ENCODE data around the gene ABCC6. TPM values are rescaled to one million over a fixed set of nuclear protein-coding genes. Genes with fewer than 3 reads are reported as not detected.

ABCC6 gene
- total and polyA plus RNA-seq, 2 of the 4 experiments (the other 2 are of a cell fraction): 0.36 to 1.3 TPM

GRCh38 chr16:16155234-16155633 lies 68.1 kb downstream of the ABCC6 start:
- WGBS, 2 experiments (ENCODE audit: extremely low coverage in 2 of 2, insufficient read length in 1 of 2): 92 to 100% methylated on average over 2 to 3 of the region's 3 CpGs

More at GRCh38 chr16:16155234-16155633, 68.1 kb downstream of the ABCC6 start:
- H3K4ac ChIP-seq (ENCODE audit: low read depth, low read length): no peak overlapping the region
- dilution Hi-C loops (cut with HindIII; ENCODE audit: low sequenced_read_pairs, unreplicated experiment): no loop called here
- peaks cover 17% of the 10 kb centered on the region for H3K9me3 ChIP-seq (ENCODE audit: control insufficient read depth, insufficient read depth, low read length)
- H3K4me3 ChIP-seq (ENCODE audit: insufficient read depth, low read depth, low read length): no peak overlapping the region
- no peak overlapping the region for H4K8ac ChIP-seq (ENCODE audit: low read depth in 2 of 2, low read length in 2 of 2)
- H3K27ac ChIP-seq (ENCODE audit: insufficient read depth, low read length): no peak overlapping the region
- 0 out of 2 replicates have a peak, but pooled peaks cover 5% of the 10 kb centered on the region for H3K9me1 ChIP-seq (ENCODE audit: insufficient read depth, low read length)
- H3K27me3 ChIP-seq (ENCODE audit: control insufficient read depth, insufficient read depth, low read length): no peaks in the 10 kb centered on the region
- POLR2A ChIA-PET (ENCODE audit: unreplicated experiment): no interaction called here
- peaks cover 3% of the 10 kb centered on the region; the same call in 1 of the 2 replicates for H3K36me3 ChIP-seq (ENCODE audit: control insufficient read depth, insufficient read depth, low read length)
- H2AFZ ChIP-seq (replicated peaks; ENCODE audit: low read length, poor library complexity): no peak overlapping the region
- no peak overlapping the region for H2AK5ac ChIP-seq (ENCODE audit: low read depth, low read length)
- no peak overlapping the region for H4K91ac ChIP-seq (ENCODE audit: insufficient read depth, low read depth, low read length)
- H2BK20ac ChIP-seq (ENCODE audit: low read depth, low read length): no peak overlapping the region
- no peak overlapping the region for H2AK9ac ChIP-seq (replicated peaks; ENCODE audit: low read depth, low read length, poor library complexity)
- no peak overlapping the region for H3K4me2 ChIP-seq (ENCODE audit: low read depth, low read length)
- CTCF ChIA-PET: no interaction called here
- no peak overlapping the region for H3K9ac ChIP-seq (ENCODE audit: low read depth, low read length)
- DNase-seq (no peak), ATAC-seq (ENCODE audit: low read depth) (no peak)
- no peak overlapping the region for H3K23ac ChIP-seq (ENCODE audit: low read depth, low read length)
- H4K5ac ChIP-seq (ENCODE audit: low read depth, low read length): no peak overlapping the region
- no peak overlapping the region for H3K56ac ChIP-seq (ENCODE audit: extremely low read depth, insufficient read depth, low read length)
- H4K20me1 ChIP-seq (ENCODE audit: insufficient read depth, low read length): peaks cover 15% of the 10 kb centered on the region
- peaks cover 8% of the 10 kb centered on the region for H3K4me1 ChIP-seq (ENCODE audit: control insufficient read depth, insufficient read depth, low read length)
- no TSS peak for BruUV-seq (replicated peaks)
- TF ChIP-seq CEBPB (IDR thresholded peaks at IDR 0.05; ENCODE audit: low read depth, low read length): no peak
- no peak for TF ChIP-seq SMC3 (IDR thresholded peaks at IDR 0.05; ENCODE audit: low read depth, low read length)
- no peak for TF ChIP-seq RAD21 (IDR thresholded peaks at IDR 0.05; ENCODE audit: low read length)
- H2BK120ac ChIP-seq (ENCODE audit: low read depth, low read length): no peak overlapping the region
- intact Hi-C loops (cut with micrococcal nuclease): no loop called here
- H2BK15ac ChIP-seq (ENCODE audit: low read depth, low read length): no peak overlapping the region
- no peak overlapping the region for H3K18ac ChIP-seq (ENCODE audit: low read depth, low read length)
- H3K14ac ChIP-seq (replicated peaks; ENCODE audit: low read depth, low read length): no peak overlapping the region
- peaks cover 0 to 5% of the 10 kb centered on the region in 2 experiments; a peak in 2 of 4 replicates for H3K79me1 ChIP-seq (ENCODE audit: low read depth in 1 of 2, low read length in 2 of 2)
- no peak overlapping the region for H2BK5ac ChIP-seq (ENCODE audit: low read depth, low read length, poor library complexity, severe bottlenecking)
- in situ Hi-C loops (cut with MboI; ENCODE audit: low sequenced_read_pairs): no loop called here

All from IMR-90 (cell line).